Fibroblast of skin of left quadriceps (primary cell): ENCODE measurements around the gene CCDC157.

Experiments
- DNase-seq, 2 experiments: peaks; one replicate each; pipeline ENCODE4 v3.0.0-alpha.2; 2013; ENCODE audit warnings: low read depth in 2 of 2

The CCDC157 gene

GRCh38 chr22:30354644-30355043 is 2.2 kb upstream of the CCDC157 start:
- DNase-seq = no peak

- no peak for DNase-seq
Observed at GRCh38 chr22:30357236-30357570, 396 bp downstream of the CCDC157 start.

DNA sequence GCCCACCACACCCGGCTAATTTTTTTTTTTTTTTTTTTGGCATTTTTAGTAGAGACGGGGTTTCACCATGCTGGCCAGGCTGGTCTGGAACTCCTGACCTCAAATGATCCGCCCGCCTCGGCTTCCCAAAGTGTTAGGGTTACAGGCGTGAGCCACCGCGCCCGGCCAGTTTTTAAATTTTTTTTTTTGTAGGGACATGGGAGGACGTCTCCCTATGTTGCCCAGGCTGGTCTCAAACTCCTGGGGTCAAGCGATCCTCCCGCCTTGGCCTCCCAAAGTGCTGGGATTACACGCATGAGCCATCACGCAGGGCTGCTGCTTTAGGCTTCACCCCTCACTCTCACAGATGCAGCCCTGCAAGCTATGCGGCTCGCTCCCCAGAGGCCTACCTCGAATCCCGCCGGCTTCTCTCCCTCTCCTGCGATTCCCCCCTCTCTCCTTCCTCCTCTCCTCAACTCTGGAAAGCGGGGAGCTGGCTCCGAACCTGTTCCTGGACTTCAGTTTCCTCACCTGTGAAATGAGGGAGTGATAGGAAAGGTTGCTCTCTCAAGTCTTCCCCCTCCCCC is 926 bp downstream of the CCDC157 start:
- no peak for DNase-seq

DNA sequence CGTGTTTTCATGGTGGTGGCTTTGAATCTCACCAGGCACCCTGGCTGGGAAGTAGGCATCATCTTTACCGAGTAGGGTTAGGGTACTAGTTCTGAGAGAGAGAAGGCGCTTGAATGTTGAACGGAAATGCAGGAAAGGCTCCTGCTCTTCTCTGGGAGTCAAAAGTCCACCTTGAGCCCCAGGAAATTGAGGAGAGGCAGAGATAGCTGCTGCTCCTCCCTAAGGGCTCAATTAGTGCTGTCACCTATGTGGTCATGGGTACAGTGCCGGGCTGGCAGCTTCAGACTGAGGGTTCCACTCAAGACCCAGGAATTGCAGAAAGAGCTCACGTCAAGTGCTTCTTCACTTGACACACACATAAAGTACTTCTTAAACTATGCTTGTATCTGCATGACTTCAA is 1.7 kb downstream of the CCDC157 start:
- DNase-seq = no peak

DNA sequence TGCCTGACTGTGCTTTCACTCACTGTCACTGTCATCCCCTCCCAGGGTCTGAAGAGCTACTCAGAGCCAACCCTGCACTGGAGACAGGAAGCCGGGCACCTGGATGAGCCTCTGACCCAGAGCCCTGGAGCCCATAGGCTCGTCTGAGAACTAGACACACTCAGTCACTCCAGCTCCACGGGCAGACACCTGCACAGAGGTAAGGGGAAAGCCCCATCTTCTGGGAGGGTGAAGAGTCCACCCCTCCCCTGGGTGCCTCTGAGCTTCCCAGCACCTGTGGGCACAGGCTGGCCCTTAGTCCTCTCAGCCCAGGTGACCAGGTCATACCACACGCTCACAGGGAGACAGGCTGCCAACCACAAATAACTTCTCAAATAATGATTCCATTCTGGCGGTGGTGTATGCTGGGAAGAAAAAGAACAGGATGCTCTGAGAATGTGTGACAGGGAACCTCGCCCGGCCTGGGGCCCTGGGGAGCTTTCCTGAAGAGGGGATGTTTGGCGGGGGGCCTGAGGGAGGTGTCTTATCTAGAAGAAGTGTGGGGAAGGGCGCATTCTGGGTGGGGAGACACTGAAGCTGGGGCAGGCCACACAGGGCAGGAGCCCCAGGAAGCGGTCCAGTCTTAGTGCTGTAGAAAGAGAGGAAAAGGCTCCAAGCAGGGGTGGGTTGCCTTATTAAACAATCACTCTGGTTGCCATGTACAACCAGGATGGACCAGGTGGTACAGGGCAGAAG is 5.3 kb downstream of the CCDC157 start:
- DNase-seq = no peak

DNA sequence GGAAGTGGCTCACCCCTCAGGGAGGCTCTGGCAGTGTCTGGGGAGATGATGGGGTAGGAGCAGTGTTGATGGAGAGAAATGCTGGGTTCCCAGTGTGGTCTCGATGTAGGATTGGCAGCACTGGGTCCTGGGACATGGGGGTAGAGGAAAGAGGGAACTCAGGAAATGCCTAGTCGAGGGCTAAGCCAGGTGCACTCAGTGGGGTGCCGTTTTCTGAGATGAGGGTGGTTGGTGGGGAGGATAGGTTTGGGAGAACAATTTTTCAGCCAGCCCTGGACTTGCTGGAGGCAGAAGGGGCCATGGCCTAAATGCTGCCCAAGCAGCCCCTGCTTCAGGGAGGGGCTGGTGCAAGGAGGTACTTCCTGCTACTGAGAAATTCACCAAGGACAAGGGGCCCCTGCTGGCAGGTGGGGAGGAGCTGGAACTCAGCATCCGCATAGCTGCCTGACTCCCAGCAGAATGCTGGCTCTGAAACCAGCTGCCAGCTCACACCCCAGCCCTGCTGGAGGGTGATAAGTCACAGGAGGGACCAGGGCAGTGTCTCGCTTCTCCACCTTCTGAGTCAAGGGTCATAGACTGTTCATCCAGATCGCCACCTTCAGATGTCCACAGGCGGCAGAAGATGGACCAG is 6.0 kb downstream of the CCDC157 start:
- no peak for DNase-seq

DNA sequence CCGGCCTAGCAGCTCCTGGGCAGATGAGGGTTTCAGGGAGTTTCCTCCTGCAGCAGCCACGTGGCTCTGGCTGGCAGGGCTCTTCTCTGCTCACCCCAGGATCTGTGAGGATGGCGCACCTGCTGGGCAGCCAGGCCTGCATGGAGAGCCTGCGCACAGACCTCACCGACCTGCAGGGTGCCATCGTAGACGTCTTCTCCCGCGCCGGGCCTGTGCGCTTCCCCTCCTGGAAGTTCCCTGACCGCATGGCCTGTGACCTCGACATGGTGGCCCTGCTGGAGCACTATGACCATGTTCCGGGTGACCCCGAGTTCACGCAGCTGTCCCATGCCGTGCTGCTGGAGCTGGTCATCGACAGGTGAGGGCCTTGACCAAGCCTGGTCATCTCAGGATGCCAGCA is 9.1 kb downstream of the CCDC157 start:
- no peak for DNase-seq

DNA sequence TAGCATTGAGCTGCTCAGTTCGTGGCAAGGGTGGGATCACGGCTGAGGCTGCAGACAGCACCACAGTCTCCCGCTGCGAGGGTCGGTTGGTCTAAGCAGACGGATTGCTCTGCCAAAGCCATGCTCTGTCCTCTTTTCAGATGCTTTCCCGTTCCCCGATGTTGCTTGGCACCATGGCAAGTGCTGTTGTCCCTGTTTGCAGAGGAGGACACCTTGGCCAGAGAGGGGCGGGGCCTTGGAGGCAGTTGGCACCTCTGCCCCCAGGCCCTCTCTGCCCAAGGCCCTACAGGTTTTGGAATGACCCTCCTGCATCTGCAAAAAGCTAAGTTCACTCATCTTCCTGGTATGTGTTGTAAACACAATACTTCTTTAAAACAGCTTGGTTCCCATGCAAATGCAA is 11.6 kb downstream of the CCDC157 start:
- no peak for DNase-seq

GRCh38 chr22:30370641-30371230 is 13.9 kb downstream of the CCDC157 start:
- DNase-seq = no peak

DNA sequence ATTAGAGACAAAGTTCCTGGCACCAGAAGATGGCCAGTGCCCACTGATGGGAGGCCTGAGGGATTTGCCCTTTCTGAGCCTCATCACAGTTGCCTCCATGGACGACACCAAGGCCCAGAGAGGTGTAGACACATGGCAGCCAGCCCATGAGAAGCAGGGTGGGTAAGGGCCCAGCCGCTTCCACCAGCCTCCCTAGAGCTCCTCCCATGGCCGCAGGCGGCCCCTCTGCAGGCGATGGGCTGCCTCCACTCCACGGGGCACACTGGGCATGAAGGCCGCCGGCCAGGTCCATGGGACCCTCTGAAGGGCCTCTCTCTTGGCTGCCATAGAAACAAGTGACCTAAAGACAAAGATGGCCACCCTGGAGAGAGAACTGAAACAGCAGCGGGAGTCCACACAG is 14.5 kb downstream of the CCDC157 start:
- no peak for DNase-seq

- DNase-seq = no peak
Observed at GRCh38 chr22:30371981-30372380, 15.2 kb downstream of the CCDC157 start.

DNA sequence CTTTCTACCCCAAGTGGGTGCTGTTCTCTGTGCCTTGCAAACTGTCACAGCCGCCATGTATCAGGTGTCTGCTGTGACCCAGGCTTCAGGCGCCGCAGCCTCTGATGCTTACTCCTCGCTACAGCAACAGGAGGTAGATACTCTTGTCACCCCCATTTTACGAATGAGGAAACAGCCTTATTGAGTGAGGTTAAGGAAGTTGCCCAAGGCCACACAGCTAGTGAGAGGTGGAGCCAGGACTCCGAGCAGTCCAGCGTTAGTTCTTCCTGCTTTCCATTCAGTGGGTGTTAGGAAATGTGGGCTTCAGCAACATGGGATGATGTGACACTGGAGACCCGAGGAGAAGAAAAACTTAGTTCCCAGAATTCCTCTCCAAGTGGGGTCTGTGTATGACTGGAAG is 16.1 kb downstream of the CCDC157 start:
- DNase-seq = no peak

GRCh38 chr22:30373331-30374325 is 16.8 kb downstream of the CCDC157 start:
- DNase-seq = no peak

DNA sequence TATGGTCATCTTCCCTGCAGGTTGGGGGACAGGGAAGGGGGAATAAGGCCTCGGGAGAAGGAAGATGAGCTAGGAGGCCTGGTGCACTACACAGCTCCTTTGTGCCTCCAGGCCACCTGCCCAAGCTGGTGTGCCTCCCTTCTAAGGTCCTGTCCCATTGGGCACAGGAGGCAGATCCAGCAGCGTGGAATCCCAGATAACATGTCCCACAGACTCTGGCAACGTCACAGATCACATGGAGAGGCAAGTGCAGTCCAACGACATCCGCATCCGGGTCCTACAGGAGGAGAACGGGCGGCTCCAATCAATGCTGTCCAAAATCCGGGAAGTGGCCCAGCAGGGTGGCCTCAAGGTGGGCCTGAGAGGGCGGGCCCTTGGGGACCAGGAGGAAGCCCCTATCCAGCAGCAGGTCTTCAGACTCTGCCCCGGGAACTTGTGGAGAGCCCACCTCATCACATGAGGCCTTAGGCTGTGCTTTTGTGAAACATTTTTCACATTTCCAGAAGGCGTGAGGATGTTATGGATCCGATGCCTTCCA is 18.6 kb downstream of the CCDC157 start:
- DNase-seq = no peak

GRCh38 chr22:30380011-30380410 is 23.2 kb downstream of the CCDC157 start:
- DNase-seq = no peak

GRCh38 chr22:30381264-30381663 is 24.5 kb downstream of the CCDC157 start:
- no peak for DNase-seq

GRCh38 chr22:30382340-30382739 is 25.5 kb downstream of the CCDC157 start:
- no peak for DNase-seq

DNA sequence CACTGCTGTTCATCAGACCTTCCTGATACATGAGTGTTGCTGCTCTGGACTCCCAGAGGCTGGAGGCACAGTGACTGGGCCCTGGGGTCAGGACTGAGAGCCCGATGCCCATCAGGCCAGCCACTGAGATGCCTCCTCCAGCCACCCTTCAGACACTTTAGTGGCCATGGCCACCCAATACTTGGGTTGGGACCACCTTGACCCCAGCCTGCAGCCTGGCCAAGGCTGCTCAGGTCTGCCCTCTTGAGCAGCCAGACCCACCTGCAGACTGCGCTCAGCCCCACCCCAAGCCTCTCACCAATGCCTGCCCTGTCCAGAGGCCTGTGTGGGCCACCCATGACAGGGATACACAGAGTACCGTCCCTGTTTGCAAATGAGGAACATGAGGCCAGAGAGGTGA is 26.3 kb downstream of the CCDC157 start:
- no peak for DNase-seq

DNA sequence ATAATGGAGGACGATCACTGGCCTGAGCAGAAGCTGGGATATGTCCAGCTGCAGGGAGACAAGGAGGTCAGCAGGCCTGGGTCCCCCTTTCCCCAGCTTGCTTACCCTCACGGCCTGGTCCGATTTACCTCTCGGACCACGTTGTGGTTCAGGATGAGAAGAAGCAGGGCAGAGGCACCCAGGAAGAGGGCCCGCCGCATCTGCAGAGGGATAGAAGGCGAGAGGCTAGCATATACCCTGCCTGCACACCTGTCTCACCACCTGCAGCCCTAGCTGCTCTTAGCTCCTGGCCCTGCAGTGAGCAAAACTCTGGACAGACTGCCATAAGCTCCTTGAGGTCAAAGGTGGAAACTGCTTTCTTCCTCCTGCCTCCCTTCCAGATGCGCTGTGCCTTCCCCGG is 29.1 kb downstream of the CCDC157 start:
- DNase-seq = no peak

DNA sequence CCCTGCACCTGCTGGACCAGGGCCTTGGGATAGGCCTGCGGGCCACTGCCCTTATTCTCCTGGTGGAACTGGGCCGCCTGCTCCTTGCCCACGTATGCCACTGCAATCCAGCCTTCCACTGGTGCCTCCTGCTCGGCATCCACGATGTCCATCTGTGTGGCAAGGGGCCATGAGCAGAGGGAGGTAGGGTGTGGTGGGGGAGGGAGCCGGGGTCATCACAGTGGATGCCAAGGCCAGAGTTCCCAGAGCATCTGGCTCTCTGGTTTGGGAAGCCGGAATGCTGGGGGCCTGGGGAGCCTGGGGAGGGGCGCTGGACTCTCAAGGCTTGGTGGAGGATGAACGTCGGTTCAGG is 29.8 kb downstream of the CCDC157 start:
- no peak for DNase-seq

DNA sequence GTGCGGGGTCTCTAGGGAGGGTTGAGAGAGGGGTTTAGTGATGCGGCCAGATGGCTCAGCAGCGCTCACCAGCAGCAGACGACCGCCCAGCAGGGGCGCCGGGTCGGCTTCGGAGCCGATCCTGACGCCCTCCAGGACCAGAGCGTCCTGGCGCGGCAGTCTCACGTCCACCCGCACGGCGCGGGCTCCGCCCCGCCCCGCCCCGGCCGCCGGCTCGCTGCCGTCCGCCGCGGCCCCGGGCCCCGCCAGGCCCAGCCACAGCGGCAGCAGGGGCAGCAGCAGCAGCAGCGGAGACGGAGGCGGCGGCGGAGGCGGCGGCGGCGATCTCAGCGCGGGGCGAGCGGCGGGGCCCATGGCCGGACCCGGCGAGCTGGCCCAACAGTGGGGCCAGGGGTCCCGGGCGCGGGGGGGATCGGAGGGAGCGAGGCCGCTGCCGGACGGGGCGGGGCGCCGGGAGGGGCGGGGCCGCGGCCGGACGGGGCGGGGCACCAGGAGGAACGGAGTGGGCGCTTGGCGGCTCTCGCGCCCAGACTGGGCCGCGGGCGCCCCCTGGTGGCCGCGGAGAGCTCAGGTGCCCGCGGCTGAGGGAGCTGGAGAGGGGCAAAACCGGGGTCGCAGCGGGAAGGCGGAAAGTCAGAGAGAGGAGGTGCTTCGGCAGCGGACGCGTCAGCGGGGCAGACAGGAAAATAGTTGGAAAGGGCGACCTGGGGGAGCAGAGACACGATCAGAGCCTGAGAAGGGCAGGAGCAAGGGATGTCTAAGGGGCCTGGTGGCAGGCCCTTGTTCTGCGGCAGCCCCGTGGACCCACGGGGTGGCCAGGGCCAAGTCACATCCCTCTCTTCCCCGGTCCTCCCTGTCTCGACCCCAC is 30.4 kb downstream of the CCDC157 start, which contains the start of gene RNF215:
TSS of gene RNF215 (minus strand) at position 452 of the 868 bp plus-strand sequence. CDS start at position 354, 98 bp downstream.
- peak; percentile 50 to 54 for DNase-seq
